ENCODE results near the gene ASAP3. TPM values are rescaled to one million over a fixed set of nuclear protein-coding genes. Genes with fewer than 3 reads are reported as not detected.

The ASAP3 gene
- total and polyA plus RNA-seq, 9 of the 15 experiments (the other 6 are each of a cell fraction or from before 2014, with no cell fraction given), result 1.7 to 31.2 (median 17.4) TPM

GRCh38 chr1:23478896-23479665 lies 4.9 kb downstream of the ASAP3 start (continued):
- TF ChIP-seq MBD1 (CRISPR knock-in tag; IDR thresholded peaks at IDR 0.05) (no peak), TAL1 (IDR thresholded peaks at IDR 0.05) (no peak), HSF4 (CRISPR knock-in tag; IDR thresholded peaks at IDR 0.05; ENCODE audit: borderline replicate concordance) (no peak), DMBX1 (CRISPR knock-in tag; IDR thresholded peaks at IDR 0.05; ENCODE audit: borderline replicate concordance) (peak; percentile 12), IRF2 (CRISPR knock-in tag; IDR thresholded peaks at IDR 0.05) (no peak), HNRNPL (IDR thresholded peaks at IDR 0.05; ENCODE audit: low read depth, low read length) (no peak), NRF1 (conservative IDR thresholded peaks at IDR 0.05 in 1 of 2, IDR thresholded peaks at IDR 0.05 in 1 of 2) (peak; percentile 61 to 72; a peak in 3 of 4 replicates), HNRNPK (IDR thresholded peaks at IDR 0.05; ENCODE audit: low read depth, low read length, poor library complexity, severe bottlenecking) (no peak), STAT5A (IDR thresholded peaks at IDR 0.05; ENCODE audit: borderline replicate concordance, low read length) (no peak), CTBP1 (IDR thresholded peaks at IDR 0.05; ENCODE audit: borderline replicate concordance) (peak; percentile 93; the same call in 1 of the 2 replicates), SIRT6 (IDR thresholded peaks at IDR 0.05; ENCODE audit: low read depth, low read length) (no peak), CEBPB (tag; IDR thresholded peaks at IDR 0.05) (peak; percentile 64), USF2 (CRISPR knock-in tag; IDR thresholded peaks at IDR 0.05) (peak; percentile 91), ZFP30 (CRISPR knock-in tag; IDR thresholded peaks at IDR 0.05; ENCODE audit: borderline replicate concordance) (no peak), NONO (IDR thresholded peaks at IDR 0.05; ENCODE audit: low read depth in 2 of 2, low read length in 1 of 2) (peak in 1 of 2 experiments; percentile 11; a peak in 1 of 4 replicates), ATF6 (CRISPR knock-in tag; IDR thresholded peaks at IDR 0.05) (no peak), NFATC3 (IDR thresholded peaks at IDR 0.05) (peak; percentile 53; the same call in 1 of the 2 replicates), LARP7 (IDR thresholded peaks at IDR 0.05) (no peak), SMARCC2 (IDR thresholded peaks at IDR 0.05; ENCODE audit: low read depth) (no peak), ELF2 (CRISPR knock-in tag; IDR thresholded peaks at IDR 0.05) (no peak), ZNF551 (CRISPR knock-in tag; IDR thresholded peaks at IDR 0.05) (no peak), PURB (CRISPR knock-in tag; IDR thresholded peaks at IDR 0.05; ENCODE audit: low read depth) (no peak), ZNF696 (CRISPR knock-in tag; conservative IDR thresholded peaks at IDR 0.05) (no peak), ZBTB26 (CRISPR knock-in tag; IDR thresholded peaks at IDR 0.05) (no peak)
